ENCODE data around the gene SDF2. TPM values are rescaled to one million over a fixed set of nuclear protein-coding genes. Genes with fewer than 3 reads are reported as not detected.

SDF2 gene
- polyA plus RNA-seq, 1 of the 3 experiments (the other 2 are of a cell fraction): 108 TPM

GRCh38 chr17:28643983-28644786 is 17.5 kb downstream of the SDF2 start:
- peak; percentile 67 for DNase-seq
- no peaks in the 10 kb centered on the region for H3K9me2 ChIP-seq
- H3K4me2 ChIP-seq: peak overlapping the region; percentile 97
- peaks cover 35% of the 10 kb centered on the region for H3F3A ChIP-seq (replicated peaks; ENCODE audit: insufficient read depth)
- peak overlapping the region; percentile 86; the same call in 1 of the 2 replicates for H2AFZ ChIP-seq (ENCODE audit: low read depth)
- ChIA-PET CTCF (interaction anchor here (0.6 to 4.1 kb wide), 26 partner anchors 9 to 309 kb away, joined by 3 to 50 read pairs (median 4); partner anchors contain the start of genes IFT20, NEK8, SDF2 and SUPT6H), POLR2A (interaction anchor here (0.9 to 1.7 kb wide), 7 partner anchors 9 to 264 kb away, joined by 3 to 7 read pairs (median 4); partner anchors contain the start of genes RPL23A, SDF2 and SUPT6H)
- peaks cover 57% of the 10 kb centered on the region for H3K79me2 ChIP-seq (ENCODE audit: insufficient read depth)
- no peaks in the 10 kb centered on the region for H3K27me3 ChIP-seq (ENCODE audit: insufficient read depth)
- TF ChIP-seq CTCF (IDR thresholded peaks at IDR 0.05) (peak; percentile 50), MXI1 (IDR thresholded peaks at IDR 0.05; ENCODE audit: low read depth, low read length) (0 out of 2 replicates have a peak, but pooled peaks have one; percentile 23), RAD21 (IDR thresholded peaks at IDR 0.05; ENCODE audit: low read length) (no peak), GABPA (IDR thresholded peaks at IDR 0.05; ENCODE audit: low read depth) (peak; percentile 49; the same call in 1 of the 2 replicates), GATA2 (CRISPR knock-in tag; IDR thresholded peaks at IDR 0.05) (no peak)
- H3K4me1 ChIP-seq (ENCODE audit: control insufficient read depth in 1 of 2, insufficient read depth in 2 of 2, low read depth in 1 of 2, low read length in 1 of 2): peaks cover 6 to 14% of the 10 kb centered on the region in 2 experiments; a peak in 3 of 4 replicates
- H3K36me3 ChIP-seq (replicated peaks in 1 of 2; ENCODE audit: control insufficient read depth in 1 of 2, insufficient read depth in 2 of 2, low read length in 1 of 2): peaks cover 37 to 54% of the 10 kb centered on the region in 2 experiments
- H3K9me3 ChIP-seq: no peaks in the 10 kb centered on the region
- H3K4me3 ChIP-seq (ENCODE audit: low read depth in 2 of 2, low read length in 1 of 2): peak overlapping the region; percentile 89 to 95
- H4K20me1 ChIP-seq (ENCODE audit: insufficient read depth): peaks cover 9% of the 10 kb centered on the region
- under 1% methylated on average over 16 of the region's 18 CpGs for WGBS (ENCODE audit: low lambda C conversion rate)
- H3K9ac ChIP-seq: peak overlapping the region; percentile 84
- peak overlapping the region; percentile 25 to 76; a peak in 3 of 4 replicates for H3K27ac ChIP-seq (ENCODE audit: low read depth in 2 of 2, low read length in 1 of 2)

- DNase-seq: no peak
- no peaks in the 10 kb centered on the region for H3K9me2 ChIP-seq
- ChIA-PET CTCF (interaction anchor here (1.1 to 1.4 kb wide), 2 partner anchors 15 to 34 kb away, joined by 3 read pairs; no protein-coding TSS in a partner anchor), POLR2A (no interaction called here)
- H3K36me3 ChIP-seq (replicated peaks in 1 of 2; ENCODE audit: control insufficient read depth in 1 of 2, insufficient read depth in 2 of 2, low read length in 1 of 2): peaks cover 58 to 69% of the 10 kb centered on the region in 2 experiments
- H3K9ac ChIP-seq: no peak overlapping the region
- peaks cover 58% of the 10 kb centered on the region for H3K79me2 ChIP-seq (ENCODE audit: insufficient read depth)
- peaks cover 17% of the 10 kb centered on the region for H3F3A ChIP-seq (replicated peaks; ENCODE audit: insufficient read depth)
- WGBS (ENCODE audit: low lambda C conversion rate): 100% methylated on average over 2 of the region's 2 CpGs
- H3K4me1 ChIP-seq (ENCODE audit: control insufficient read depth in 1 of 2, insufficient read depth in 2 of 2, low read depth in 1 of 2, low read length in 1 of 2): peaks cover 6 to 12% of the 10 kb centered on the region in 2 experiments; a peak in 3 of 4 replicates
- no peaks in the 10 kb centered on the region for H3K27me3 ChIP-seq (ENCODE audit: insufficient read depth)
- H3K4me2 ChIP-seq: no peak overlapping the region
- H2AFZ ChIP-seq (ENCODE audit: low read depth): no peak overlapping the region
- H3K4me3 ChIP-seq (ENCODE audit: low read depth in 2 of 2, low read length in 1 of 2): no peak overlapping the region
- no peak for TF ChIP-seq FOXJ3 (CRISPR knock-in tag; IDR thresholded peaks at IDR 0.05)
- TF ChIP-seq NFIC (IDR thresholded peaks at IDR 0.05; ENCODE audit: borderline replicate concordance): no peak
- TF ChIP-seq CTCF (IDR thresholded peaks at IDR 0.05): no peak
- TF ChIP-seq GABPA (IDR thresholded peaks at IDR 0.05; ENCODE audit: low read depth): no peak
- TF ChIP-seq MXI1 (IDR thresholded peaks at IDR 0.05; ENCODE audit: low read depth, low read length): no peak
- no peak overlapping the region for H3K27ac ChIP-seq (ENCODE audit: low read depth in 2 of 2, low read length in 1 of 2)
- peaks cover 9% of the 10 kb centered on the region for H4K20me1 ChIP-seq (ENCODE audit: insufficient read depth)
- H3K9me3 ChIP-seq: no peaks in the 10 kb centered on the region
Observed at GRCh38 chr17:28641579-28641978, 20.1 kb downstream of the SDF2 start.

All from SK-N-SH (cell line).